ENCODE results near the gene KNCN. TPM values are rescaled to one million over a fixed set of nuclear protein-coding genes. Genes with fewer than 3 reads are reported as not detected.

KNCN gene
- not detected for total RNA-seq

GRCh38 chr1:46551597-46552095 lies at the start of gene KNCN:
TSS of gene KNCN (minus strand) at chr1:46551647. CDS start at chr1:46551215, 432 bp downstream.

Other genes with a start within 250 kb of the KNCN start
- 63.2 TPM for gene LRRC41, start 248.0 kb downstream of the KNCN start, total RNA-seq
- gene UQCRH, start 247.9 kb downstream of the KNCN start, total RNA-seq, result 177 TPM
- 18.2 TPM for gene NSUN4, start 210.8 kb downstream of the KNCN start, total RNA-seq
- 36.0 TPM for gene FAAH, start 157.3 kb downstream of the KNCN start, total RNA-seq
- gene DMBX1, start 61.8 kb downstream of the KNCN start, total RNA-seq, result not detected
- gene MKNK1, start 52.6 kb upstream of the KNCN start, total RNA-seq, result 21.9 TPM
- gene MOB3C, start 65.2 kb upstream of the KNCN start, total RNA-seq, result 2.8 TPM
- gene ATPAF1, start 116.7 kb upstream of the KNCN start, total RNA-seq, result 42.6 TPM
- not detected for gene TEX38, start 120.2 kb upstream of the KNCN start, total RNA-seq
- gene EFCAB14, start 167.5 kb upstream of the KNCN start, total RNA-seq, result 24.1 TPM
- gene CYP4B1, start 247.4 kb upstream of the KNCN start, total RNA-seq, result not detected

Data from parietal lobe (tissue), 1 donor.